ENCODE data around the gene LINC01488.

Gene LINC01488

GRCh38 chr11:69497221-69497787 is 15.8 kb downstream of the LINC01488 start:
- Histone ChIP-seq H2AFZ (ENCODE audit: low read depth, low read length, severe bottlenecking) (no peak overlapping the region), H3K4me2 (ENCODE audit: low read depth, low read length, poor library complexity, severe bottlenecking) (no peak overlapping the region), H3F3A (ENCODE audit: insufficient read depth) (no peaks in the 10 kb centered on the region), H3K9me3 (ENCODE audit: insufficient read depth, low read length) (no peaks in the 10 kb centered on the region), H4K20me1 (ENCODE audit: low read depth, low read length) (no peaks in the 10 kb centered on the region), H3K9me2 (replicated peaks; ENCODE audit: insufficient read depth, low read length) (no peaks in the 10 kb centered on the region), H3K36me3 (ENCODE audit: low read length) (no peaks in the 10 kb centered on the region), H3K9ac (ENCODE audit: low read length) (no peak overlapping the region), H3K27me3 (ENCODE audit: low read length) (no peaks in the 10 kb centered on the region), H3K27ac (ENCODE audit: low read depth, low read length) (no peak overlapping the region), H3K4me3 (ENCODE audit: insufficient read depth, low read length, poor library complexity, severe bottlenecking) (no peak overlapping the region), H3K79me2 (ENCODE audit: insufficient read depth, low read length) (no peaks in the 10 kb centered on the region)
- TF ChIP-seq CTCF (IDR thresholded peaks at IDR 0.05; ENCODE audit: insufficient read depth, low read length, poor library complexity, severe bottlenecking): no peak
- TF ChIP-seq EZH2phosphoT487 (conservative IDR thresholded peaks at IDR 0.05; ENCODE audit: low read length): no peak

- TF ChIP-seq CTCF (IDR thresholded peaks at IDR 0.05; ENCODE audit: insufficient read depth, low read length, poor library complexity, severe bottlenecking) (no peak), EZH2phosphoT487 (conservative IDR thresholded peaks at IDR 0.05; ENCODE audit: low read length) (no peak)
These were observed 17.2 kb downstream of the LINC01488 start for GRCh38 chr11:69498614-69499175.

GRCh38 chr11:69499186-69499917 is 17.9 kb downstream of the LINC01488 start:
- Histone ChIP-seq H4K20me1 (ENCODE audit: low read depth, low read length) (no peaks in the 10 kb centered on the region), H3K4me3 (ENCODE audit: insufficient read depth, low read length, poor library complexity, severe bottlenecking) (no peak overlapping the region), H2AFZ (ENCODE audit: low read depth, low read length, severe bottlenecking) (no peak overlapping the region), H3K4me2 (ENCODE audit: low read depth, low read length, poor library complexity, severe bottlenecking) (no peak overlapping the region), H3K9me2 (replicated peaks; ENCODE audit: insufficient read depth, low read length) (no peaks in the 10 kb centered on the region), H3K27ac (ENCODE audit: low read depth, low read length) (no peak overlapping the region), H3F3A (ENCODE audit: insufficient read depth) (no peaks in the 10 kb centered on the region), H3K9me3 (ENCODE audit: insufficient read depth, low read length) (no peaks in the 10 kb centered on the region), H3K36me3 (ENCODE audit: low read length) (no peaks in the 10 kb centered on the region), H3K9ac (ENCODE audit: low read length) (no peak overlapping the region), H3K27me3 (ENCODE audit: low read length) (no peaks in the 10 kb centered on the region), H3K79me2 (ENCODE audit: insufficient read depth, low read length) (no peaks in the 10 kb centered on the region)
- TF ChIP-seq CTCF (IDR thresholded peaks at IDR 0.05; ENCODE audit: insufficient read depth, low read length, poor library complexity, severe bottlenecking) (no peak), EZH2phosphoT487 (conservative IDR thresholded peaks at IDR 0.05; ENCODE audit: low read length) (no peak)

More at GRCh38 chr11:69498614-69499175, 17.2 kb downstream of the LINC01488 start:
- Histone ChIP-seq H3K36me3 (ENCODE audit: low read length) (no peaks in the 10 kb centered on the region), H3K9ac (ENCODE audit: low read length) (no peak overlapping the region), H3K27me3 (ENCODE audit: low read length) (no peaks in the 10 kb centered on the region), H3F3A (ENCODE audit: insufficient read depth) (no peaks in the 10 kb centered on the region), H3K79me2 (ENCODE audit: insufficient read depth, low read length) (no peaks in the 10 kb centered on the region), H3K4me2 (ENCODE audit: low read depth, low read length, poor library complexity, severe bottlenecking) (no peak overlapping the region), H3K9me3 (ENCODE audit: insufficient read depth, low read length) (no peaks in the 10 kb centered on the region), H2AFZ (ENCODE audit: low read depth, low read length, severe bottlenecking) (no peak overlapping the region), H3K4me3 (ENCODE audit: insufficient read depth, low read length, poor library complexity, severe bottlenecking) (no peak overlapping the region), H3K9me2 (replicated peaks; ENCODE audit: insufficient read depth, low read length) (no peaks in the 10 kb centered on the region), H3K27ac (ENCODE audit: low read depth, low read length) (no peak overlapping the region), H4K20me1 (ENCODE audit: low read depth, low read length) (no peaks in the 10 kb centered on the region)

Measured in SU-DHL-6 (cell line).